Activated CD8-positive, alpha-beta T cell treated with anti-CD3 and anti-CD28 coated beads for 36 hours (primary cell): ENCODE results near the gene EEIG2. TPM values are rescaled to one million over a fixed set of nuclear protein-coding genes. Genes with fewer than 3 reads are reported as not detected.
A peak's percentile ranks its signal among the peaks of the same experiment; 100 is the strongest.

ENCODE experiments used
- ATAC-seq: fragments of 200-7000 bp; cut with Tn5 transposase; one replicate; pipeline ENCODE4 v1.10.0; 2021; ENCODE audit warnings: mild to moderate bottlenecking, moderate library complexity
- CTCF ChIA-PET: fragments of 350-600 bp; sonication (Branson Sonifier 250); formaldehyde crosslinking; loops from one replicate; lab custom pipeline; 2021; ENCODE audit warnings: antibody characterized with exemption; lab: Charles Lee
- POLR2A ChIA-PET: fragments of 350-600 bp; sonication (Branson Sonifier 250); formaldehyde crosslinking; loops from one replicate; lab custom pipeline; 2021; ENCODE audit warnings: antibody characterized with exemption; lab: Charles Lee
- DNase-seq: peaks from one replicate; pipeline ENCODE4 v3.0.0-alpha.2; 2020
- H3K27ac Mint-ChIP-seq: one replicate; pipeline ENCODE4 v1.8.0; 2021; ENCODE audit warnings: mild to moderate bottlenecking, mixed read lengths
- H3K27me3 Mint-ChIP-seq: one replicate; pipeline ENCODE4 v1.8.0; 2021; ENCODE audit warnings: mixed read lengths
- H3K36me3 Mint-ChIP-seq: one replicate; pipeline ENCODE4 v1.8.0; 2021; ENCODE audit warnings: low read depth, mixed read lengths
- H3K4me1 Mint-ChIP-seq: one replicate; pipeline ENCODE4 v1.8.0; 2021; ENCODE audit warnings: low read depth, mixed read lengths
- H3K4me3 Mint-ChIP-seq: one replicate; pipeline ENCODE4 v1.8.0; 2021; ENCODE audit warnings: mild to moderate bottlenecking, moderate library complexity, mixed read lengths
- H3K9me3 Mint-ChIP-seq: one replicate; pipeline ENCODE4 v1.8.0; 2021; ENCODE audit warnings: mixed read lengths
- CTCF ChIP-seq: fragments of 200-600 bp; IDR thresholded peaks from one replicate; pipeline ENCODE4 v1.8.0; 2022; ENCODE audit warnings: antibody characterized with exemption, mild to moderate bottlenecking
- intact Hi-C: fragments of 100-400 bp; cut with micrococcal nuclease; formaldehyde crosslinking; loops from one replicate; pipeline ENCODE4 v1.10.0; 2022
- total RNA-seq, 2 experiments: library from RNA; stranded (reverse); gene quantifications; one replicate each; pipeline ENCODE4 v1.2.3, GENCODE V29; 2021

The EEIG2 gene
- total RNA-seq, 2 experiments from 2014 or later = 10.4 to 12.6 TPM

GRCh38 chr1:108575375-108575774 lies 15.5 kb downstream of the EEIG2 start:
- Mint-ChIP-seq H3K27ac (peak overlapping the region; percentile 30), H3K27me3 (no peaks in the 10 kb centered on the region), H3K36me3 (peaks cover 13% of the 10 kb centered on the region), H3K4me3 (no peak overlapping the region), H3K4me1 (peaks cover 11% of the 10 kb centered on the region), H3K9me3 (peaks cover 11% of the 10 kb centered on the region)
- intact Hi-C loops = no loop called here
- ATAC-seq = no peak
- ChIA-PET POLR2A (interaction anchor here (0.6 to 1.0 kb wide), 2 partner anchors 10 to 17 kb away, joined by 3 read pairs; no protein-coding TSS in a partner anchor), CTCF (interaction anchor here (0.6 to 2.4 kb wide), 5 partner anchors 12 to 130 kb away, joined by 3 to 18 read pairs (median 3); partner anchors contain the start of gene EEIG2)
- DNase-seq = no peak
- no peak for TF ChIP-seq CTCF

- Mint-ChIP-seq H3K9me3 (peaks cover 22% of the 10 kb centered on the region), H3K27me3 (no peaks in the 10 kb centered on the region), H3K4me1 (peaks cover 44% of the 10 kb centered on the region), H3K36me3 (peaks cover 10% of the 10 kb centered on the region), H3K4me3 (no peak overlapping the region), H3K27ac (peak overlapping the region; percentile 71)
- intact Hi-C loops = no loop called here
- no peak for DNase-seq
- ATAC-seq = no peak
- ChIA-PET POLR2A (interaction anchor here (1.2 kb wide), 1 partner anchor 24 kb away, joined by 3 read pairs; the partner anchor contains the start of gene EEIG2), CTCF (interaction anchor here (1.3 to 4.3 kb wide), 2 partner anchors 24 to 73 kb away, joined by 4 to 24 read pairs; partner anchors contain the start of gene EEIG2)
- TF ChIP-seq CTCF = no peak
These were observed 24.0 kb downstream of the EEIG2 start for GRCh38 chr1:108583757-108584427.

GRCh38 chr1:108584428-108584856 lies 24.5 kb downstream of the EEIG2 start:
- POLR2A ChIA-PET = interaction anchor here (0.6 kb wide), 1 partner anchor 28 kb away, joined by 3 read pairs; no protein-coding TSS in a partner anchor
- H3K27ac Mint-ChIP-seq = peak overlapping the region; percentile 44
- H3K27me3 Mint-ChIP-seq = no peaks in the 10 kb centered on the region
- CTCF ChIA-PET = interaction anchor here (1.3 to 4.3 kb wide), 2 partner anchors 24 to 73 kb away, joined by 4 to 24 read pairs; partner anchors contain the start of gene EEIG2
- ATAC-seq = peak; percentile 34
- H3K9me3 Mint-ChIP-seq = peaks cover 22% of the 10 kb centered on the region
- DNase-seq = no peak
- intact Hi-C loops = no loop called here
- peaks cover 10% of the 10 kb centered on the region for H3K36me3 Mint-ChIP-seq
- no peak for TF ChIP-seq CTCF
- H3K4me3 Mint-ChIP-seq = no peak overlapping the region
- H3K4me1 Mint-ChIP-seq = peaks cover 50% of the 10 kb centered on the region

- H3K4me1 Mint-ChIP-seq = peaks cover 57% of the 10 kb centered on the region
- no peak for TF ChIP-seq CTCF
- POLR2A ChIA-PET = interaction anchor here (0.6 kb wide), 1 partner anchor 28 kb away, joined by 3 read pairs; no protein-coding TSS in a partner anchor
- DNase-seq (no peak), ATAC-seq (no peak)
- peak overlapping the region; percentile 25 for H3K27ac Mint-ChIP-seq
- H3K9me3 Mint-ChIP-seq = peaks cover 16% of the 10 kb centered on the region
- peaks cover 7% of the 10 kb centered on the region for H3K36me3 Mint-ChIP-seq
- CTCF ChIA-PET = interaction anchor here (0.7 to 4.3 kb wide), 3 partner anchors 13 to 74 kb away, joined by 4 to 24 read pairs (median 4); partner anchors contain the start of gene EEIG2
- intact Hi-C loops = loop anchor here (5.0 kb wide), 1 partner anchor 57 kb away; no protein-coding TSS in a partner anchor
- no peak overlapping the region for H3K4me3 Mint-ChIP-seq
- H3K27me3 Mint-ChIP-seq = no peaks in the 10 kb centered on the region
These were observed 25.4 kb downstream of the EEIG2 start for GRCh38 chr1:108585313-108585712.
